H9 (cell line): Measurements from ENCODE around the gene CTDSPL. TPM values are rescaled to one million over a fixed set of nuclear protein-coding genes. Genes with fewer than 3 reads are reported as not detected.

Experiments
- DNase-seq: peaks from one replicate; pipeline ENCODE4 v3.0.0-alpha.2; 2017
- H2AFZ ChIP-seq: one replicate; pipeline ENCODE4 v1.6.1; 2013; ENCODE audit warnings: mild to moderate bottlenecking, low read length, control low read depth, moderate library complexity
- H2AK5ac ChIP-seq: 2 replicates; pipeline ENCODE4 v1.6.1; 2013; ENCODE audit warnings: low read length, control low read depth, mixed read lengths; ENCODE audit not compliant: insufficient read length
- H2BK120ac ChIP-seq: one replicate; pipeline ENCODE4 v1.6.1; 2013; ENCODE audit warnings: low read depth, mild to moderate bottlenecking, low read length, control low read depth, inconsistent platforms; ENCODE audit not compliant: poor library complexity, severe bottlenecking
- H2BK12ac ChIP-seq: 2 replicates; pipeline ENCODE4 v1.6.1; 2013; ENCODE audit warnings: low read length, control low read depth, mixed read lengths, low read depth; ENCODE audit not compliant: insufficient read length
- H2BK15ac ChIP-seq: 2 replicates; pipeline ENCODE4 v1.6.1; 2013; ENCODE audit warnings: low read depth, low read length, control low read depth
- H2BK20ac ChIP-seq: one replicate; pipeline ENCODE4 v1.6.1; 2013; ENCODE audit warnings: low read depth, mild to moderate bottlenecking, low read length, control low read depth, inconsistent platforms; ENCODE audit not compliant: poor library complexity, severe bottlenecking
- H2BK5ac ChIP-seq: 2 replicates; pipeline ENCODE4 v1.6.1; 2013; ENCODE audit warnings: low read length, control low read depth, mixed read lengths; ENCODE audit not compliant: insufficient read length
- H3K14ac ChIP-seq: 2 replicates; pipeline ENCODE4 v1.6.1; 2013; ENCODE audit warnings: low read length, control low read depth; ENCODE audit not compliant: insufficient read depth
- H3K18ac ChIP-seq: 2 replicates; pipeline ENCODE4 v1.6.1; 2013; ENCODE audit warnings: low read depth, mild to moderate bottlenecking, mixed read lengths, low read length, control low read depth; ENCODE audit not compliant: insufficient read length
- H3K23ac ChIP-seq: 2 replicates; pipeline ENCODE4 v1.6.1; 2013; ENCODE audit warnings: low read length, control low read depth, mixed read lengths, low read depth; ENCODE audit not compliant: insufficient read length
- H3K23me2 ChIP-seq: 2 replicates; pipeline ENCODE4 v1.6.1; 2013; ENCODE audit warnings: low read depth, mild to moderate bottlenecking, mixed read lengths, low read length, control low read depth; ENCODE audit not compliant: insufficient read length, poor library complexity, severe bottlenecking
- H3K27ac ChIP-seq: 2 replicates; pipeline ENCODE4 v1.5.1; 2013; ENCODE audit warnings: low read length, control low read depth, mixed read lengths, low read depth; ENCODE audit not compliant: insufficient read length
- H3K27me3 ChIP-seq: 2 replicates; pipeline ENCODE4 v1.6.1; 2013; ENCODE audit warnings: low read length, control low read depth, inconsistent platforms; ENCODE audit not compliant: insufficient read depth
- H3K4ac ChIP-seq: 2 replicates; pipeline ENCODE4 v1.6.1; 2013; ENCODE audit warnings: low read depth, mild to moderate bottlenecking, control low read depth, inconsistent platforms, low read length, moderate library complexity
- H3K4me1 ChIP-seq: 2 replicates; pipeline ENCODE4 v1.6.1; 2013; ENCODE audit warnings: low read length, control low read depth, inconsistent platforms; ENCODE audit not compliant: insufficient read depth
- H3K4me2 ChIP-seq: 2 replicates; pipeline ENCODE4 v1.6.1; 2013; ENCODE audit warnings: low read length, control low read depth, mixed read lengths; ENCODE audit not compliant: insufficient read length, insufficient read depth
- H3K56ac ChIP-seq: 2 replicates; pipeline ENCODE4 v1.6.1; 2013; ENCODE audit warnings: low read depth, mild to moderate bottlenecking, mixed read lengths, low read length, control low read depth; ENCODE audit not compliant: insufficient read length
- H3K79me1 ChIP-seq: 2 replicates; pipeline ENCODE4 v1.6.1; 2013; ENCODE audit warnings: low read depth, mild to moderate bottlenecking, moderate library complexity, low read length, control low read depth, inconsistent platforms; ENCODE audit not compliant: insufficient read depth, poor library complexity, severe bottlenecking
- H3K79me2 ChIP-seq: 2 replicates; pipeline ENCODE4 v1.6.1; 2013; ENCODE audit warnings: low read length, control low read depth, inconsistent platforms; ENCODE audit not compliant: insufficient read depth
- H3K9ac ChIP-seq: 2 replicates; pipeline ENCODE4 v1.6.1; 2013; ENCODE audit warnings: low read length, control low read depth, mixed read lengths; ENCODE audit not compliant: insufficient read length; ENCODE audit errors: extremely low read depth
- H3K9me3 ChIP-seq: one replicate; pipeline ENCODE4 v1.6.1; 2013; ENCODE audit warnings: low read depth, low read length, inconsistent platforms; ENCODE audit not compliant: control insufficient read depth
- H3T11ph ChIP-seq: one replicate; pipeline ENCODE4 v1.6.1; 2013; ENCODE audit warnings: mild to moderate bottlenecking, low read length, control low read depth, inconsistent platforms
- H4K20me1 ChIP-seq: one replicate; pipeline ENCODE4 v1.6.1; 2013; ENCODE audit not compliant: control insufficient read depth, insufficient read length, insufficient read depth
- H4K5ac ChIP-seq: 2 replicates; pipeline ENCODE4 v1.6.1; 2013; ENCODE audit warnings: low read depth, mild to moderate bottlenecking, mixed read lengths, low read length, control low read depth; ENCODE audit not compliant: insufficient read length
- H4K8ac ChIP-seq: replicated peaks from 2 replicates; pipeline ENCODE4 v1.6.1; 2013; ENCODE audit warnings: low read length, control low read depth, mixed read lengths, low read depth; ENCODE audit not compliant: insufficient read length
- H4K91ac ChIP-seq: 2 replicates; pipeline ENCODE4 v1.6.1; 2013; ENCODE audit warnings: low read depth, mild to moderate bottlenecking, moderate library complexity, mixed read lengths, low read length, control low read depth; ENCODE audit not compliant: insufficient read length
- H3K27ac Mint-ChIP-seq, 3 experiments: 2 replicates in 2 of 3; 3 replicates in 1 of 3; pipeline ENCODE4 v1.8.0; 2020 to 2021; ENCODE audit warnings: mixed read lengths in 3 of 3, mild to moderate bottlenecking in 1 of 3, moderate library complexity in 1 of 3
- H3K27me3 Mint-ChIP-seq: 2 replicates; pipeline ENCODE4 v1.8.0; 2021; ENCODE audit warnings: low read depth, mild to moderate bottlenecking, moderate library complexity, mixed read lengths
- H3K36me3 Mint-ChIP-seq, 3 experiments: 2 replicates in 2 of 3; 3 replicates in 1 of 3; pipeline ENCODE4 v1.8.0; 2020 to 2021; ENCODE audit warnings: low read depth in 3 of 3, mixed read lengths in 3 of 3; ENCODE audit not compliant: insufficient read depth in 1 of 3
- H3K4me1 Mint-ChIP-seq, 2 experiments: 2 replicates each; pipeline ENCODE4 v1.8.0; 2020; ENCODE audit warnings: mixed read lengths in 2 of 2
- H3K4me3 Mint-ChIP-seq, 2 experiments: 2 replicates in 1 of 2; 3 replicates in 1 of 2; pipeline ENCODE4 v1.8.0; 2020 to 2021; ENCODE audit warnings: mild to moderate bottlenecking in 2 of 2, mixed read lengths in 2 of 2, moderate library complexity in 1 of 2
- H3K9me3 Mint-ChIP-seq, 2 experiments: 2 replicates in 1 of 2; 3 replicates in 1 of 2; pipeline ENCODE4 v1.8.0; 2020; ENCODE audit warnings: mild to moderate bottlenecking in 2 of 2, mixed read lengths in 2 of 2, moderate library complexity in 1 of 2
- WGBS: extraction: QIAGEN DNeasy Blood & Tissue Kit; methylation state at CpG from one replicate; pipeline ENCODE4 v1.1.7; 2013; ENCODE audit warnings: missing lambda C conversion rate, low lambda C conversion rate, mixed read lengths; ENCODE audit not compliant: insufficient read length; ENCODE audit errors: extremely low coverage; 5-methylcytosine and 5-hydroxymethylcytosine counted together
- total RNA-seq: library from RNA; stranded (reverse); gene quantifications from 2 replicates; pipeline ENCODE4 v1.2.1, GENCODE V29; 2021
- TF ChIP-seq, protein P1 (sequence below): fragments of 200-600 bp; sonication (generic); conservative IDR thresholded peaks from 3 replicates; pipeline ENCODE4 v1.8.0; 2021; ENCODE audit warnings: antibody characterized with exemption, mild to moderate bottlenecking

CTDSPL gene
- total RNA-seq, 1 experiment from 2014 or later, result 20.8 TPM

- Histone ChIP-seq H4K8ac (no peak overlapping the region), H4K5ac (no peak overlapping the region), H2AK5ac (no peak overlapping the region), H3K79me2 (no peaks in the 10 kb centered on the region), H2BK5ac (no peak overlapping the region), H2BK12ac (no peak overlapping the region), H3K9me3 (no peaks in the 10 kb centered on the region), H3K23me2 (peaks cover 5% of the 10 kb centered on the region), H2AFZ (no peak overlapping the region), H3K27ac (no peak overlapping the region), H3K79me1 (no peaks in the 10 kb centered on the region), H3K9ac (no peak overlapping the region), H3K18ac (no peak overlapping the region), H2BK120ac (no peak overlapping the region), H3K4me2 (peak overlapping the region; percentile 57), H2BK20ac (no peak overlapping the region), H3K27me3 (peaks cover 9% of the 10 kb centered on the region; the same call in 1 of the 2 replicates), H4K20me1 (no peaks in the 10 kb centered on the region), H3K14ac (no peak overlapping the region), H4K91ac (no peak overlapping the region), H2BK15ac (no peak overlapping the region), H3K23ac (no peak overlapping the region), H3T11ph (no peak overlapping the region), H3K4me1 (no peaks in the 10 kb centered on the region), H3K4ac (no peak overlapping the region), H3K56ac (no peak overlapping the region)
- peak; percentile 18 for DNase-seq
- Mint-ChIP-seq H3K27ac (no peak overlapping the region), H3K4me3 (peak overlapping the region; percentile 85 to 91), H3K36me3 (peaks cover 0 to 7% (median 0%) of the 10 kb centered on the region in 3 experiments; a peak in 5 of 7 replicates), H3K27me3 (peaks cover 24% of the 10 kb centered on the region), H3K4me1 (peaks cover 13 to 14% of the 10 kb centered on the region in 2 experiments), H3K9me3 (no peaks in the 10 kb centered on the region)
- TF ChIP-seq, protein P1, sequence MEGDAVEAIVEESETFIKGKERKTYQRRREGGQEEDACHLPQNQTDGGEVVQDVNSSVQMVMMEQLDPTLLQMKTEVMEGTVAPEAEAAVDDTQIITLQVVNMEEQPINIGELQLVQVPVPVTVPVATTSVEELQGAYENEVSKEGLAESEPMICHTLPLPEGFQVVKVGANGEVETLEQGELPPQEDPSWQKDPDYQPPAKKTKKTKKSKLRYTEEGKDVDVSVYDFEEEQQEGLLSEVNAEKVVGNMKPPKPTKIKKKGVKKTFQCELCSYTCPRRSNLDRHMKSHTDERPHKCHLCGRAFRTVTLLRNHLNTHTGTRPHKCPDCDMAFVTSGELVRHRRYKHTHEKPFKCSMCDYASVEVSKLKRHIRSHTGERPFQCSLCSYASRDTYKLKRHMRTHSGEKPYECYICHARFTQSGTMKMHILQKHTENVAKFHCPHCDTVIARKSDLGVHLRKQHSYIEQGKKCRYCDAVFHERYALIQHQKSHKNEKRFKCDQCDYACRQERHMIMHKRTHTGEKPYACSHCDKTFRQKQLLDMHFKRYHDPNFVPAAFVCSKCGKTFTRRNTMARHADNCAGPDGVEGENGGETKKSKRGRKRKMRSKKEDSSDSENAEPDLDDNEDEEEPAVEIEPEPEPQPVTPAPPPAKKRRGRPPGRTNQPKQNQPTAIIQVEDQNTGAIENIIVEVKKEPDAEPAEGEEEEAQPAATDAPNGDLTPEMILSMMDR, result no peak
- WGBS, result no CpG with 5 or more reads among the region's 6 CpGs
Observed at GRCh38 chr3:38022896-38023709, 161.4 kb downstream of the CTDSPL start.
